ENCODE results near the gene GNA12. TPM values are rescaled to one million over a fixed set of nuclear protein-coding genes. Genes with fewer than 3 reads are reported as not detected.

GNA12 gene
- polyA plus RNA-seq, 1 of the 3 experiments (the other 2 are of a cell fraction), result 64.8 TPM

DNA sequence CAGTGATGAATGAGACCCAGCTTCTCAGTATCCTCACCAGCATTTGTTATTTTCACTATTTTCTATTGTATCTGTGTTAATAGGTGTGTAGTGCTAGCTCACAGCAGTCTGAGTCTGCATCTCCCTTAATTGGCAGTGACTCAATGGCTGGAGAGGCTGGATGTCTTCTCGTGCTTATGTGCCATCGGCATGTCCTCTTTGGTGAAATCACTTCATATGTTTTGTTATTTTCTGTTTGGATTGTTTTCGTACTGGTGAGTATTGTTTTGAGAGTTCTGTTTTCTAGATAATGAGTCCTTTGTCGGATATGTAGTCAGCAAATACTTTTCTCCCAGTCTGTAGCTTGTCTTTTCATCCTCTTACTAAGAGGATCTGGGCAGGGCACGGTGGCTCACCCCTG, 90.0 kb downstream of the GNA12 start:
- WGBS (ENCODE audit: low lambda C conversion rate), result 98% methylated on average over 5 of the region's 5 CpGs
- no peak for DNase-seq

More for the DNA sequence above, 90.0 kb downstream of the GNA12 start:
- Histone ChIP-seq H3K9me3 (no peaks in the 10 kb centered on the region), H3K4me1 (ENCODE audit: control insufficient read depth in 1 of 2, insufficient read depth in 2 of 2, low read depth in 1 of 2, low read length in 1 of 2) (peaks cover 16 to 24% of the 10 kb centered on the region in 2 experiments), H3K9me2 (no peaks in the 10 kb centered on the region), H3K27me3 (ENCODE audit: insufficient read depth) (no peaks in the 10 kb centered on the region), H3K27ac (ENCODE audit: low read depth in 2 of 2, low read length in 1 of 2) (no peak overlapping the region), H3K36me3 (replicated peaks in 1 of 2; ENCODE audit: control insufficient read depth in 1 of 2, insufficient read depth in 2 of 2, low read length in 1 of 2) (peaks cover 0 to 14% of the 10 kb centered on the region in 2 experiments), H2AFZ (ENCODE audit: low read depth) (no peak overlapping the region), H3K79me2 (ENCODE audit: insufficient read depth) (peaks cover 53% of the 10 kb centered on the region), H3F3A (replicated peaks; ENCODE audit: insufficient read depth) (peaks cover 40% of the 10 kb centered on the region), H3K4me3 (ENCODE audit: low read depth in 2 of 2, low read length in 1 of 2) (no peak overlapping the region), H4K20me1 (ENCODE audit: insufficient read depth) (peaks cover 4% of the 10 kb centered on the region; the same call in 1 of the 2 replicates), H3K4me2 (no peak overlapping the region), H3K9ac (no peak overlapping the region)
- CTCF ChIA-PET, result interaction anchor here (1.0 kb wide), 1 partner anchor 14 kb away, joined by 3 read pairs; no protein-coding TSS in a partner anchor
- POLR2A ChIA-PET, result no interaction called here
- no peak for TF ChIP-seq GABPA (IDR thresholded peaks at IDR 0.05; ENCODE audit: low read depth)
- no peak for TF ChIP-seq TCF12 (IDR thresholded peaks at IDR 0.05)
- TF ChIP-seq ELF1 (IDR thresholded peaks at IDR 0.05), result no peak
- TF ChIP-seq, protein P1, sequence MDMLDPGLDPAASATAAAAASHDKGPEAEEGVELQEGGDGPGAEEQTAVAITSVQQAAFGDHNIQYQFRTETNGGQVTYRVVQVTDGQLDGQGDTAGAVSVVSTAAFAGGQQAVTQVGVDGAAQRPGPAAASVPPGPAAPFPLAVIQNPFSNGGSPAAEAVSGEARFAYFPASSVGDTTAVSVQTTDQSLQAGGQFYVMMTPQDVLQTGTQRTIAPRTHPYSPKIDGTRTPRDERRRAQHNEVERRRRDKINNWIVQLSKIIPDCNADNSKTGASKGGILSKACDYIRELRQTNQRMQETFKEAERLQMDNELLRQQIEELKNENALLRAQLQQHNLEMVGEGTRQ (IDR thresholded peaks at IDR 0.05; ENCODE audit: borderline replicate concordance, low read depth, low read length), result no peak
- no peak for TF ChIP-seq GATA2 (CRISPR knock-in tag; IDR thresholded peaks at IDR 0.05)
- no peak for TF ChIP-seq POLR2AphosphoS5 (IDR thresholded peaks at IDR 0.05; ENCODE audit: low read depth, low read length)
- no peak for TF ChIP-seq SMC3 (IDR thresholded peaks at IDR 0.05; ENCODE audit: low read depth, low read length)
- TF ChIP-seq RCOR1 (IDR thresholded peaks at IDR 0.05; ENCODE audit: low read length), result no peak
- no peak for TF ChIP-seq USF1 (IDR thresholded peaks at IDR 0.05; ENCODE audit: borderline replicate concordance, low read depth)
- no peak for TF ChIP-seq EZH2phosphoT487 (IDR thresholded peaks at IDR 0.05; ENCODE audit: borderline replicate concordance, low read depth)
- TF ChIP-seq, protein P2, sequence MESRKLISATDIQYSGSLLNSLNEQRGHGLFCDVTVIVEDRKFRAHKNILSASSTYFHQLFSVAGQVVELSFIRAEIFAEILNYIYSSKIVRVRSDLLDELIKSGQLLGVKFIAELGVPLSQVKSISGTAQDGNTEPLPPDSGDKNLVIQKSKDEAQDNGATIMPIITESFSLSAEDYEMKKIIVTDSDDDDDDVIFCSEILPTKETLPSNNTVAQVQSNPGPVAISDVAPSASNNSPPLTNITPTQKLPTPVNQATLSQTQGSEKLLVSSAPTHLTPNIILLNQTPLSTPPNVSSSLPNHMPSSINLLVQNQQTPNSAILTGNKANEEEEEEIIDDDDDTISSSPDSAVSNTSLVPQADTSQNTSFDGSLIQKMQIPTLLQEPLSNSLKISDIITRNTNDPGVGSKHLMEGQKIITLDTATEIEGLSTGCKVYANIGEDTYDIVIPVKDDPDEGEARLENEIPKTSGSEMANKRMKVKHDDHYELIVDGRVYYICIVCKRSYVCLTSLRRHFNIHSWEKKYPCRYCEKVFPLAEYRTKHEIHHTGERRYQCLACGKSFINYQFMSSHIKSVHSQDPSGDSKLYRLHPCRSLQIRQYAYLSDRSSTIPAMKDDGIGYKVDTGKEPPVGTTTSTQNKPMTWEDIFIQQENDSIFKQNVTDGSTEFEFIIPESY (IDR thresholded peaks at IDR 0.05; ENCODE audit: borderline replicate concordance, low read depth), result no peak
- no peak for TF ChIP-seq EP300 (IDR thresholded peaks at IDR 0.05; ENCODE audit: borderline replicate concordance in 1 of 2, low read depth in 1 of 2, low read length in 1 of 2)
- TF ChIP-seq YY1 (IDR thresholded peaks at IDR 0.05; ENCODE audit: low read depth), result no peak
- TF ChIP-seq MXI1 (IDR thresholded peaks at IDR 0.05; ENCODE audit: low read depth, low read length), result no peak
- no peak for TF ChIP-seq JUND (IDR thresholded peaks at IDR 0.05)
- TF ChIP-seq FOXJ3 (CRISPR knock-in tag; IDR thresholded peaks at IDR 0.05), result no peak
- no peak for TF ChIP-seq IRF3 (IDR thresholded peaks at IDR 0.05; ENCODE audit: low read depth, low read length)
